Activated CD4-positive, alpha-beta T cell treated with anti-CD3 and anti-CD28 coated beads for 36 hours (primary cell): Measurements from ENCODE around the gene EIF3C. TPM values are rescaled to one million over a fixed set of nuclear protein-coding genes. Genes with fewer than 3 reads are reported as not detected.
A peak's percentile ranks its signal among the peaks of the same experiment; 100 is the strongest.
"Not testable (repeated sequence)": the region's sequence is repeated elsewhere in the genome, so short reads cannot be mapped to it uniquely, and the experiment has no call there.

Source experiments
- ATAC-seq: fragments of 200-7000 bp; cut with Tn5 transposase; one replicate; pipeline ENCODE4 v1.10.0; 2021; ENCODE audit warnings: mild to moderate bottlenecking, moderate library complexity
- CTCF ChIA-PET: fragments of 350-600 bp; sonication (Branson Sonifier 250); formaldehyde crosslinking; loops from one replicate; lab custom pipeline; 2021; ENCODE audit warnings: antibody characterized with exemption; lab: Charles Lee
- POLR2A ChIA-PET: fragments of 350-600 bp; sonication (Branson Sonifier 250); formaldehyde crosslinking; loops from one replicate; lab custom pipeline; 2021; ENCODE audit warnings: antibody characterized with exemption, inconsistent platforms; lab: Charles Lee
- DNase-seq: peaks from one replicate; pipeline ENCODE4 v3.0.0-alpha.2; 2020
- H3K27ac Mint-ChIP-seq: one replicate; pipeline ENCODE4 v1.8.0; 2021; ENCODE audit warnings: mixed read lengths
- H3K27me3 Mint-ChIP-seq: one replicate; pipeline ENCODE4 v1.8.0; 2021; ENCODE audit warnings: mixed read lengths
- H3K36me3 Mint-ChIP-seq: one replicate; pipeline ENCODE4 v1.8.0; 2021; ENCODE audit warnings: low read depth, mixed read lengths
- H3K4me1 Mint-ChIP-seq: one replicate; pipeline ENCODE4 v1.8.0; 2021; ENCODE audit warnings: mixed read lengths
- H3K4me3 Mint-ChIP-seq: one replicate; pipeline ENCODE4 v1.8.0; 2021; ENCODE audit warnings: mild to moderate bottlenecking, moderate library complexity, mixed read lengths
- H3K9me3 Mint-ChIP-seq: one replicate; pipeline ENCODE4 v1.8.0; 2021; ENCODE audit warnings: low read depth, mixed read lengths
- intact Hi-C, 2 experiments: fragments of 100-400 bp; cut with DNase I in 1 of 2; cut with micrococcal nuclease in 1 of 2; formaldehyde crosslinking; loops; one replicate each; pipeline versions ENCODE4 v1.14.2 to v1.15.1; 2022 to 2024; cut with DNase I, micrococcal nuclease
- total RNA-seq, 2 experiments: library from RNA; stranded (reverse); gene quantifications; one replicate each; pipeline ENCODE4 v1.2.3, GENCODE V29; 2021

EIF3C gene
- total RNA-seq: 100 to 1,000 TPM; 877 to 952 TPM

- H3K4me3 Mint-ChIP-seq: peak within 1 kb of the TSS; percentile 62
- H3K9me3 Mint-ChIP-seq, DNase-seq, POLR2A ChIA-PET, H3K27me3 Mint-ChIP-seq, intact Hi-C loops, H3K4me1 Mint-ChIP-seq, H3K27ac Mint-ChIP-seq, H3K36me3 Mint-ChIP-seq, CTCF ChIA-PET: not testable (repeated sequence)
- peak; percentile 99 for ATAC-seq
Measured at GRCh38 chr16:28711220-28712083, at the start of gene EIF3C. Gene EIF3C (plus strand): TSS chr16:28711464. CDS start chr16:28711687, 223 bp downstream.

- H3K4me3 Mint-ChIP-seq, CTCF ChIA-PET, H3K27ac Mint-ChIP-seq, DNase-seq, intact Hi-C loops, POLR2A ChIA-PET, H3K4me1 Mint-ChIP-seq, H3K36me3 Mint-ChIP-seq, H3K9me3 Mint-ChIP-seq, H3K27me3 Mint-ChIP-seq, ATAC-seq: not testable (repeated sequence)
Measured at GRCh38 chr16:28666264-28666663, 45.0 kb upstream of the EIF3C start.

GRCh38 chr16:28667480-28667879, 43.8 kb upstream of the EIF3C start:
- H3K4me1 Mint-ChIP-seq, CTCF ChIA-PET, H3K4me3 Mint-ChIP-seq, H3K9me3 Mint-ChIP-seq, DNase-seq, POLR2A ChIA-PET, H3K27me3 Mint-ChIP-seq, H3K27ac Mint-ChIP-seq, intact Hi-C loops, H3K36me3 Mint-ChIP-seq: not testable (repeated sequence)
- peak; percentile 30 for ATAC-seq

- ATAC-seq, H3K4me1 Mint-ChIP-seq, H3K4me3 Mint-ChIP-seq, H3K27me3 Mint-ChIP-seq, intact Hi-C loops, DNase-seq, H3K36me3 Mint-ChIP-seq, H3K27ac Mint-ChIP-seq, CTCF ChIA-PET, H3K9me3 Mint-ChIP-seq, POLR2A ChIA-PET: not testable (repeated sequence)
Measured at GRCh38 chr16:28668199-28668598, 43.1 kb upstream of the EIF3C start.

- CTCF ChIA-PET, H3K4me3 Mint-ChIP-seq, intact Hi-C loops, POLR2A ChIA-PET, H3K27me3 Mint-ChIP-seq, H3K36me3 Mint-ChIP-seq, H3K27ac Mint-ChIP-seq, H3K9me3 Mint-ChIP-seq, DNase-seq, H3K4me1 Mint-ChIP-seq: not testable (repeated sequence)
- ATAC-seq: peak; percentile 94
Measured at GRCh38 chr16:28688327-28688952, 22.8 kb upstream of the EIF3C start.

GRCh38 chr16:28689425-28689824, 21.8 kb upstream of the EIF3C start:
- H3K9me3 Mint-ChIP-seq, H3K27ac Mint-ChIP-seq, CTCF ChIA-PET, H3K4me1 Mint-ChIP-seq, H3K4me3 Mint-ChIP-seq, DNase-seq, H3K36me3 Mint-ChIP-seq, POLR2A ChIA-PET, H3K27me3 Mint-ChIP-seq, intact Hi-C loops: not testable (repeated sequence)
- ATAC-seq: peak; percentile 45

GRCh38 chr16:28691722-28692121, 19.5 kb upstream of the EIF3C start:
- CTCF ChIA-PET, H3K27me3 Mint-ChIP-seq, intact Hi-C loops, POLR2A ChIA-PET, H3K36me3 Mint-ChIP-seq, DNase-seq, H3K4me3 Mint-ChIP-seq, ATAC-seq, H3K9me3 Mint-ChIP-seq, H3K4me1 Mint-ChIP-seq, H3K27ac Mint-ChIP-seq: not testable (repeated sequence)

- not testable (repeated sequence) for ATAC-seq, H3K27me3 Mint-ChIP-seq
Measured at GRCh38 chr16:28693257-28693950, 17.9 kb upstream of the EIF3C start.

GRCh38 chr16:28699792-28700191, 11.5 kb upstream of the EIF3C start:
- intact Hi-C loops, POLR2A ChIA-PET, H3K9me3 Mint-ChIP-seq, H3K27ac Mint-ChIP-seq, DNase-seq, ATAC-seq, CTCF ChIA-PET, H3K27me3 Mint-ChIP-seq, H3K36me3 Mint-ChIP-seq, H3K4me3 Mint-ChIP-seq, H3K4me1 Mint-ChIP-seq: not testable (repeated sequence)

More at GRCh38 chr16:28693257-28693950, 17.9 kb upstream of the EIF3C start:
- POLR2A ChIA-PET, H3K27ac Mint-ChIP-seq, DNase-seq, CTCF ChIA-PET, intact Hi-C loops, H3K4me3 Mint-ChIP-seq, H3K4me1 Mint-ChIP-seq, H3K9me3 Mint-ChIP-seq, H3K36me3 Mint-ChIP-seq: not testable (repeated sequence)

GRCh38 chr16:28700349-28700748, 10.9 kb upstream of the EIF3C start:
- intact Hi-C loops, H3K4me3 Mint-ChIP-seq, H3K4me1 Mint-ChIP-seq, H3K36me3 Mint-ChIP-seq, H3K27me3 Mint-ChIP-seq, DNase-seq, H3K27ac Mint-ChIP-seq, POLR2A ChIA-PET, H3K9me3 Mint-ChIP-seq, CTCF ChIA-PET, ATAC-seq: not testable (repeated sequence)

- H3K4me3 Mint-ChIP-seq, H3K4me1 Mint-ChIP-seq, H3K27ac Mint-ChIP-seq, DNase-seq, POLR2A ChIA-PET, H3K27me3 Mint-ChIP-seq, ATAC-seq, intact Hi-C loops, CTCF ChIA-PET, H3K36me3 Mint-ChIP-seq, H3K9me3 Mint-ChIP-seq: not testable (repeated sequence)
Measured at GRCh38 chr16:28701384-28701783, 9.9 kb upstream of the EIF3C start.
